Fibroblast of the aortic adventitia (primary cell): Measurements from ENCODE around the gene KIF1A. TPM values are rescaled to one million over a fixed set of nuclear protein-coding genes. Genes with fewer than 3 reads are reported as not detected.

Experiments
- DNase-seq: peaks from one replicate; pipeline ENCODE4 v3.0.0-alpha.2; 2010; ENCODE audit warnings: low read depth
- H3K4me3 ChIP-seq: 2 replicates; pipeline ENCODE4 v1.5.1; 2011; ENCODE audit warnings: low read depth, mild to moderate bottlenecking, control low read depth, low read length, moderate library complexity
- total RNA-seq: library from RNA; depleted of rRNA; stranded (reverse); fragments of >200 nt; gene quantifications from 2 replicates; pipeline ENCODE4 v1.2.3, GENCODE V29; 2012; ENCODE audit warnings: low replicate concordance
- TF ChIP-seq, protein P1 (sequence below): IDR thresholded peaks from 2 replicates; pipeline ENCODE4 v1.5.1; 2011; ENCODE audit warnings: mild to moderate bottlenecking, low read length, control low read depth, inconsistent platforms; ENCODE audit not compliant: insufficient read depth

KIF1A gene
- total RNA-seq, 1 donor, result under 0.01 TPM

DNA sequence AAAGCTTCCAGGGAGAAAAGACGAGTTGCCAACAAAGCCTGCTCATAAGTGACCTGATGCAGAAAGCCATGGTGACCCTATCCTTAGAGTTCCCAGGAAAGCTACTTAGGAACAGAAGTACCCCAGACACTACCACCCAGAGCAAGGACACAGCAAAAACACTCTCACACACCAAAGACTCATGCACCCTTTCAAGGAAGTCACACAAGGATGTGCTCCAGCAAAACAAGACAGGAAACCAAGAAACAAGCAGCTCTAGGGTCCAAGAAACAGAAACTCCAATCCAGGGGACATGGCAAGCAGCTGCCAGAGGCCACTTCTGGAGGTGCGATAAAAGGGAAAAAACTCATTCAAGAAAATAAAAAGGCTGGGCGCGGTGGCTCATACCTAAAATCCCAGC, 5.7 kb downstream of the KIF1A start:
- TF ChIP-seq, protein P1, sequence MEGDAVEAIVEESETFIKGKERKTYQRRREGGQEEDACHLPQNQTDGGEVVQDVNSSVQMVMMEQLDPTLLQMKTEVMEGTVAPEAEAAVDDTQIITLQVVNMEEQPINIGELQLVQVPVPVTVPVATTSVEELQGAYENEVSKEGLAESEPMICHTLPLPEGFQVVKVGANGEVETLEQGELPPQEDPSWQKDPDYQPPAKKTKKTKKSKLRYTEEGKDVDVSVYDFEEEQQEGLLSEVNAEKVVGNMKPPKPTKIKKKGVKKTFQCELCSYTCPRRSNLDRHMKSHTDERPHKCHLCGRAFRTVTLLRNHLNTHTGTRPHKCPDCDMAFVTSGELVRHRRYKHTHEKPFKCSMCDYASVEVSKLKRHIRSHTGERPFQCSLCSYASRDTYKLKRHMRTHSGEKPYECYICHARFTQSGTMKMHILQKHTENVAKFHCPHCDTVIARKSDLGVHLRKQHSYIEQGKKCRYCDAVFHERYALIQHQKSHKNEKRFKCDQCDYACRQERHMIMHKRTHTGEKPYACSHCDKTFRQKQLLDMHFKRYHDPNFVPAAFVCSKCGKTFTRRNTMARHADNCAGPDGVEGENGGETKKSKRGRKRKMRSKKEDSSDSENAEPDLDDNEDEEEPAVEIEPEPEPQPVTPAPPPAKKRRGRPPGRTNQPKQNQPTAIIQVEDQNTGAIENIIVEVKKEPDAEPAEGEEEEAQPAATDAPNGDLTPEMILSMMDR, result no peak
- no peak for DNase-seq
- no peak overlapping the region for H3K4me3 ChIP-seq

DNA sequence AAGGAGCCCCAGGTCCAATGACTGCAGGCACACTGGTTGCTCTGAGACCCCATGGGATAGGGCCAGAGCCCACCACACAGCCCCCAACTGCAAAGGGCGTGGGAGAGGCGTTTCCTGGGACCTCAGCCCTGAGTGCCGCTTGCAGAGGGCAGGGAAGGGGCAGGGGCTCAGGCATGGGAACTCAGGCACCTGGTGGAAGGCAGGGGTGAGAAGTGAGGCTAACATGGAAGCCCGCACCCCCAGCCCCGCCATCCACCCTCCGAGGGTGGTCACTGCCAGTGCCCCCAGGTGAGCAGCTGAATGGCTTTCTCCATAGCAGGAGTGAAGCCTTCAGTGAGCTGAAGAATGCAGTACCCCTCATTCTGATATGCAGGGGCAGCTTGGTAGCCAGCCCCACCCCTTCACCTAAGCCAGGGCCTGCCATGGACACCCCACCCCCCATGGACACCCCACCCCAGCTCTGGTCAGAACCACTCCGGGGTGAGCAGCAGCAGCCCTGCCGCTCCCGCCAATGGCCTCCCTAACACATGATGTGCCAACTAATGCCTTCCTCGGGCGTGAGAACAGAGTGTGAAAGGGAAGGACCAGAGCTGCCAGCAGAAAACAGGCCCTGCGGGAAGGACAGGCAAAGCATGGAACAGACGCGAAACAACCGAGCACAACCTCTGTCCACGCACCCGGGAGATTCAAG, 6.6 kb downstream of the KIF1A start:
- no peak for DNase-seq
- TF ChIP-seq, protein P1, result no peak
- no peak overlapping the region for H3K4me3 ChIP-seq

DNA sequence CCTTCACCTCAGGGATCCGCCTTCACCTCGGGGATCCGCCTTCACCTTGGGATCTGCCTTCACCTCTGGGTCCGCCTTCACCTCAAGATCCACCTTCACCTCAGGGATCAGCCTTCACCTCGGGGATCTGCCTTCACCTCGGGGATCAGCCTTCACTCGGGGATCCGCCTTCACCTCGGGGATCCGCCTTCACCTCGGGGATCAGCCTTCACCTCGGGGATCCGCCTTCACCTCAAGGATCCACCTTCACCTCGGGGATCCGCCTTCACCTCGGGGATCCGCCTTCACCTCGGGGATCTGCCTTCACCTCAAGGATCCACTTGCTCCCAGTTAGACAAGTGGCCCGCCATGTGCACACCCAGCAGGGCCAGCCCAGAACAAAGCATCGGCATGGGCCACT, 7.3 kb downstream of the KIF1A start:
- TF ChIP-seq, protein P1, result no peak
- H3K4me3 ChIP-seq, result no peak overlapping the region
- no peak for DNase-seq

DNA sequence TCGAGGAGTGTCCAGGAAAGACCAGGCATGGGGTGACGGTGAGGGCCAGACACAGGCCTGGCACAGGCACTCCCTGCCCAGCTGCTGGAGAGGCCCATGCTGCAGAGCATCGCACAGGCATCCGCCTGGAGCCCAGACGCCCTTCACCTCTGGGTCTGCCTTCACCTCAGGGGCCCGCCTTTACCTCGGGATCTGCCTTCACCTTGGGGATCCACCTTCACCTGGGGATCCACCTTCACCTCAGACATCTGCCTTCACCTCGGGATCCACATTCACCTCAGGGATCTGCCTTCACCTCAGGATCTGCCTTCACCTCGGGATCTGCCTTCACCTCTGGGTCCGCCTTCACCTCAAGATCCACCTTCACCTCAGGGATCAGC, 7.7 kb downstream of the KIF1A start:
- no peak overlapping the region for H3K4me3 ChIP-seq
- DNase-seq, result no peak
- TF ChIP-seq, protein P1, result no peak

DNA sequence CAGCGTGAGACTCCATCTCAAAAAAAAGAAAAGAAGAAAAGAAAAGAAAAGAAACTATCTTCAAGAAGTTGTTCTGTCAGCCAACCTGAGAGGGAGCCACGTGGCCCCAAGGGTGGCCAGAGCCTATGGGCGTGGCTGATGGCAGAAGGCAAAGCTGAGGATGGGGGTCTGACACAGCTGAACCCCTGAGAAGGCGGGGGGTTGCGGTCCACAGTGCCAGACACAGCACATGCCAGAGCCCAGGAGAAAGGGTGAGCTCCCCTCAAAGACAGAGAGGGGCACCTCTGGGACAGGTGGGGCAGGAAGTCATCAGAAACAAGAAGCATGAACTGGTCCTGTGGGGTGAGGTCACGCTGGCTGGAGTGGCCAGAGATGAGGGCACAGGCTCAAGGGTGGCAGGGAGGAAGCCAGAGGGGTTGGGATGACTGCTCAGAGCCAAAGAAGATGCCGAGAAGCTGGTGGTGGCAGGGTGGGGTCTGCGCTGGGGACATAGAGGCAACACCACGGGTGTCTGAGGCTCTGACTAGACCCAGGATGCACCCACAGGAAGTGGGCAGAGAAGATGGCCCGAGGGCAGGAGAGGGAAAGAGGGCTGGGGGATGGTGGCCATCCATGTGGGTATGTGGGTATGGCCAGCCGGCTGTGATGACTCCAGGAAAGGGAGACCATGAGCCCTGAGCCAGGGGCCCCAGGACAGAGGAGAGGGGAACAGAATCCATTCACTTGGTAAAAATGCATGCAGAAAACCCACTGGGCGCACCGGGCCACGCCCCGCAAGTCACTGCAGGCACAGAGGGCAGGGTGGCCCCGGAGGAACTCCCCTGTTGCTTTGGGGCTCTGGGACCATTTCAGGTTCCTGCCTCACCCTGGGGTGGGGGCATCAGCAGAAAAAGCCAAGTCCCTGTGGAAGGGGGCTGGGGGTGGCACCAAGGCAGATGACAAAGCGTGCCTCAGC, 8.4 kb downstream of the KIF1A start:
- DNase-seq, result no peak
- H3K4me3 ChIP-seq, result no peak overlapping the region
- TF ChIP-seq, protein P1, result no peak

DNA sequence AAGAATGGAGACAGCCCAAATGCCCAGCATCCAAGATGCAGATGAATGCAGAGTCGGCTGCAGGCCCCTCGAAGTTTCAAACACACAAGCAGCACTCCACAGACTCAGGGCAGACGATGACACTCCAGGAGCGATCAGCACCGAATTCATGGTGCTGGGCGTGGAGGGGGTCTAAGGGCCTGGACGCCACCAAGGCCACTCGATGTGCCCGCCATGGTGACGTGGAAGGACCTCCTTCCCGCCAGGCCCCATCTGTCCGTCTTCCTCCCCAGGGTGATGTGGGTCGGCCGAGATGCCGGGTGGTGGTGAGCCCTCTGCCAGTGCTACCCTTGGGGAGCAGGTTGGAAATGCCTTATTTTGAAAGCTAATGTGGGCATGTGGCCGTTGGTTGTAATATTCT, 9.4 kb downstream of the KIF1A start:
- TF ChIP-seq, protein P1, result no peak
- no peak overlapping the region for H3K4me3 ChIP-seq
- no peak for DNase-seq
